ENCODE data around the gene GOLGA6C. TPM values are rescaled to one million over a fixed set of nuclear protein-coding genes. Genes with fewer than 3 reads are reported as not detected.
"Not testable (repeated sequence)": the region's sequence is repeated elsewhere in the genome, so short reads cannot be mapped to it uniquely, and the experiment has no call there.

The GOLGA6C gene
- total RNA-seq, 4 donors from 2014 or later, result not detected

GRCh38 chr15:75237316-75237982 is 20.7 kb upstream of the GOLGA6C start:
- no peak for DNase-seq
- in situ Hi-C loops (cut with MboI; ENCODE audit: low pct_ligation_motif_present in 1 of 4, low pct_unique_long_range_greater_than_20kb in 1 of 4, low sequenced_read_pairs in 3 of 4) (no loop called here), intact Hi-C loops (cut with DNase I; ENCODE audit: low total_unique reads) (no loop called here)
- 77% methylated on average over 11 of the region's 11 CpGs; no CpG with 5 or more reads in 1 of the 2 donors for WGBS, 2 donors (ENCODE audit: low coverage in 1 of 2)
- H3K9me3 ChIP-seq, result no peaks in the 10 kb centered on the region
- TF ChIP-seq POLR2AphosphoS5 (IDR thresholded peaks at IDR 0.05), result no peak
- TF ChIP-seq CTCF (IDR thresholded peaks at IDR 0.05), result no peak
- no peak for TF ChIP-seq EP300 (IDR thresholded peaks at IDR 0.05; ENCODE audit: low read depth)
- no peak for TF ChIP-seq POLR2A (IDR thresholded peaks at IDR 0.05)
- peaks cover 9% of the 10 kb centered on the region for H3K27me3 ChIP-seq
- H3K36me3 ChIP-seq, result no peaks in the 10 kb centered on the region
- H3K4me3 ChIP-seq, result no peak overlapping the region
- H3K27ac ChIP-seq, result no peak overlapping the region
- no peaks in the 10 kb centered on the region for H3K4me1 ChIP-seq

- H3K27ac ChIP-seq, result no peak overlapping the region
- H3K9me3 ChIP-seq, result no peaks in the 10 kb centered on the region
- H3K36me3 ChIP-seq, result no peaks in the 10 kb centered on the region
- in situ Hi-C loops (cut with MboI; ENCODE audit: low pct_ligation_motif_present in 1 of 4, low pct_unique_long_range_greater_than_20kb in 1 of 4, low sequenced_read_pairs in 3 of 4), result no loop called here
- H3K4me1 ChIP-seq, result no peaks in the 10 kb centered on the region
- H3K27me3 ChIP-seq, result peaks cover 9% of the 10 kb centered on the region
- DNase-seq, result no peak
- intact Hi-C loops (cut with DNase I; ENCODE audit: low total_unique reads), result no loop called here
- no peak overlapping the region for H3K4me3 ChIP-seq
- TF ChIP-seq CTCF (IDR thresholded peaks at IDR 0.05) (no peak), EP300 (IDR thresholded peaks at IDR 0.05; ENCODE audit: low read depth) (no peak), POLR2AphosphoS5 (IDR thresholded peaks at IDR 0.05) (no peak), POLR2A (IDR thresholded peaks at IDR 0.05) (no peak)
- WGBS, 2 donors (ENCODE audit: low coverage in 1 of 2), result 40 to 74% methylated on average over 1 to 5 of the region's 5 CpGs
These were observed 20.0 kb upstream of the GOLGA6C start for GRCh38 chr15:75238150-75238549.

GRCh38 chr15:75245741-75246140 is 12.4 kb upstream of the GOLGA6C start:
- intact Hi-C loops (cut with DNase I; ENCODE audit: low total_unique reads); in situ Hi-C loops (cut with MboI; ENCODE audit: low pct_ligation_motif_present in 1 of 4, low pct_unique_long_range_greater_than_20kb in 1 of 4, low sequenced_read_pairs in 3 of 4); H3K27ac ChIP-seq; H3K4me3 ChIP-seq; H3K9me3 ChIP-seq; H3K36me3 ChIP-seq; H3K4me1 ChIP-seq; DNase-seq: not testable (repeated sequence)
- 78% methylated on average over 1 of the region's 1 CpG; no CpG with 5 or more reads in 1 of the 2 donors for WGBS, 2 donors (ENCODE audit: low coverage in 1 of 2)
- peaks cover 25% of the 10 kb centered on the region for H3K27me3 ChIP-seq

GRCh38 chr15:75248991-75249390 is 9.1 kb upstream of the GOLGA6C start:
- H3K9me3 ChIP-seq; in situ Hi-C loops (cut with MboI; ENCODE audit: low pct_ligation_motif_present in 1 of 4, low pct_unique_long_range_greater_than_20kb in 1 of 4, low sequenced_read_pairs in 3 of 4); DNase-seq; intact Hi-C loops (cut with DNase I; ENCODE audit: low total_unique reads); H3K36me3 ChIP-seq; H3K4me3 ChIP-seq; H3K27ac ChIP-seq; H3K4me1 ChIP-seq: not testable (repeated sequence)
- 52 to 73% methylated on average over 4 to 6 of the region's 6 CpGs for WGBS, 2 donors (ENCODE audit: low coverage in 1 of 2)
- peaks cover 30% of the 10 kb centered on the region for H3K27me3 ChIP-seq

GRCh38 chr15:75249726-75250125 is 8.4 kb upstream of the GOLGA6C start:
- Histone ChIP-seq H3K36me3 (no peaks in the 10 kb centered on the region), H3K27me3 (peaks cover 30% of the 10 kb centered on the region), H3K27ac (no peak overlapping the region), H3K4me3 (no peak overlapping the region), H3K4me1 (no peaks in the 10 kb centered on the region), H3K9me3 (no peaks in the 10 kb centered on the region)
- in situ Hi-C loops (cut with MboI; ENCODE audit: low pct_ligation_motif_present in 1 of 4, low pct_unique_long_range_greater_than_20kb in 1 of 4, low sequenced_read_pairs in 3 of 4), result no loop called here
- no peak for TF ChIP-seq POLR2A (IDR thresholded peaks at IDR 0.05)
- TF ChIP-seq CTCF (IDR thresholded peaks at IDR 0.05), result no peak
- no peak for TF ChIP-seq EP300 (IDR thresholded peaks at IDR 0.05; ENCODE audit: low read depth)
- TF ChIP-seq POLR2AphosphoS5 (IDR thresholded peaks at IDR 0.05), result no peak
- WGBS, 2 donors (ENCODE audit: low coverage in 1 of 2), result 77 to 80% methylated on average over 3 to 4 of the region's 4 CpGs
- DNase-seq, result no peak
- intact Hi-C loops (cut with DNase I; ENCODE audit: low total_unique reads), result no loop called here

GRCh38 chr15:75251343-75251742 is 6.8 kb upstream of the GOLGA6C start:
- H3K4me1 ChIP-seq; H3K9me3 ChIP-seq; DNase-seq; H3K4me3 ChIP-seq; H3K27ac ChIP-seq; H3K36me3 ChIP-seq; in situ Hi-C loops (cut with MboI; ENCODE audit: low pct_ligation_motif_present in 1 of 4, low pct_unique_long_range_greater_than_20kb in 1 of 4, low sequenced_read_pairs in 3 of 4); intact Hi-C loops (cut with DNase I; ENCODE audit: low total_unique reads): not testable (repeated sequence)
- H3K27me3 ChIP-seq, result peaks cover 30% of the 10 kb centered on the region
- WGBS, 2 donors (ENCODE audit: low coverage in 1 of 2), result 79 to 87% methylated on average over 4 of the region's 4 CpGs

- H3K27ac ChIP-seq; H3K9me3 ChIP-seq; intact Hi-C loops (cut with DNase I; ENCODE audit: low total_unique reads); in situ Hi-C loops (cut with MboI; ENCODE audit: low pct_ligation_motif_present in 1 of 4, low pct_unique_long_range_greater_than_20kb in 1 of 4, low sequenced_read_pairs in 3 of 4); H3K4me3 ChIP-seq; H3K4me1 ChIP-seq; DNase-seq; H3K36me3 ChIP-seq: not testable (repeated sequence)
- 67% methylated on average over 4 of the region's 4 CpGs; no CpG with 5 or more reads in 1 of the 2 donors for WGBS, 2 donors (ENCODE audit: low coverage in 1 of 2)
- peaks cover 29% of the 10 kb centered on the region for H3K27me3 ChIP-seq
These were observed 5.8 kb upstream of the GOLGA6C start for GRCh38 chr15:75252285-75252684.
